IMR-90 (cell line): ENCODE results near the gene COL4A2.

Source experiments
- BHLHE40 ChIP-seq: fragments of 150-350 bp; IDR thresholded peaks from 2 replicates; pipeline ENCODE4 v1.6.1; 2016; ENCODE audit warnings: mild to moderate bottlenecking, low read depth, low read length
- CEBPB ChIP-seq: IDR thresholded peaks from 2 replicates; pipeline ENCODE4 v1.6.1; 2012; ENCODE audit warnings: low read depth, low read length, improper control_type of control experiment
- MAFK ChIP-seq: IDR thresholded peaks from 2 replicates; pipeline ENCODE4 v1.6.1; 2012; ENCODE audit warnings: low read depth, low read length, improper control_type of control experiment
- MXI1 ChIP-seq: IDR thresholded peaks from 2 replicates; pipeline ENCODE4 v1.6.1; 2012; ENCODE audit warnings: low read depth, mild to moderate bottlenecking, low read length, moderate library complexity, borderline replicate concordance
- POLR2A ChIP-seq: IDR thresholded peaks from 2 replicates; pipeline ENCODE4 v1.6.1; 2012; ENCODE audit warnings: mild to moderate bottlenecking, low read depth, low read length
- RAD21 ChIP-seq: IDR thresholded peaks from 2 replicates; pipeline ENCODE4 v1.6.1; 2012; ENCODE audit warnings: low read length, improper control_type of control experiment
- SMC3 ChIP-seq: fragments of 150-350 bp; IDR thresholded peaks from 2 replicates; pipeline ENCODE4 v1.6.1; 2016; ENCODE audit warnings: low read depth, mild to moderate bottlenecking, antibody characterized with exemption, low read length, moderate library complexity
- TF ChIP-seq, protein P1 (sequence below): fragments of 150-350 bp; IDR thresholded peaks from 2 replicates; pipeline ENCODE4 v1.6.1; 2017; ENCODE audit warnings: mild to moderate bottlenecking, antibody characterized with exemption, low read length, low read depth
- TF ChIP-seq, protein P2 (sequence below): conservative IDR thresholded peaks from 2 replicates; pipeline ENCODE4 v1.5.1; 2012; ENCODE audit warnings: mild to moderate bottlenecking, low read depth, low read length, improper control_type of control experiment

DNA sequence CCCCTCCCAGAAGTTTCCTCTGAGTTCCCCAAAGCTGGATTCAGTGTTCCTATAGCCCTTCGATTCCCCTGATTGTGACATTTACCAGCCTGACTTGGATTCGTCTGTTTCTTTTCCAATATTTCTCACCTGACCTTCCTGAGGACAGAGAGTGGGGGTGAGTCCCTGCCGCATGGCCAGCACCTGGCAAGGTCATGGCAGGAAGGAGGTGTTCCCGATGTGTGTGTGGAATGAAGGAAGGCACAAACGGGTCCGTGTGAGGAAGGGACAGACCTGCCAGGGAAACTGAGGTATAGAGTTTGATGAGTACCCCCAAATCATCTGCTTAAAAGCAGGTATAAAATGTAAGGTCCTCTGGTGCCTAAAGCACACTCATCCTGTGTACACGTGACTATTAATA is 3.4 kb upstream of the COL4A2 start:
- TF ChIP-seq, protein P1, sequence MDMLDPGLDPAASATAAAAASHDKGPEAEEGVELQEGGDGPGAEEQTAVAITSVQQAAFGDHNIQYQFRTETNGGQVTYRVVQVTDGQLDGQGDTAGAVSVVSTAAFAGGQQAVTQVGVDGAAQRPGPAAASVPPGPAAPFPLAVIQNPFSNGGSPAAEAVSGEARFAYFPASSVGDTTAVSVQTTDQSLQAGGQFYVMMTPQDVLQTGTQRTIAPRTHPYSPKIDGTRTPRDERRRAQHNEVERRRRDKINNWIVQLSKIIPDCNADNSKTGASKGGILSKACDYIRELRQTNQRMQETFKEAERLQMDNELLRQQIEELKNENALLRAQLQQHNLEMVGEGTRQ = no peak
- TF ChIP-seq, protein P2, sequence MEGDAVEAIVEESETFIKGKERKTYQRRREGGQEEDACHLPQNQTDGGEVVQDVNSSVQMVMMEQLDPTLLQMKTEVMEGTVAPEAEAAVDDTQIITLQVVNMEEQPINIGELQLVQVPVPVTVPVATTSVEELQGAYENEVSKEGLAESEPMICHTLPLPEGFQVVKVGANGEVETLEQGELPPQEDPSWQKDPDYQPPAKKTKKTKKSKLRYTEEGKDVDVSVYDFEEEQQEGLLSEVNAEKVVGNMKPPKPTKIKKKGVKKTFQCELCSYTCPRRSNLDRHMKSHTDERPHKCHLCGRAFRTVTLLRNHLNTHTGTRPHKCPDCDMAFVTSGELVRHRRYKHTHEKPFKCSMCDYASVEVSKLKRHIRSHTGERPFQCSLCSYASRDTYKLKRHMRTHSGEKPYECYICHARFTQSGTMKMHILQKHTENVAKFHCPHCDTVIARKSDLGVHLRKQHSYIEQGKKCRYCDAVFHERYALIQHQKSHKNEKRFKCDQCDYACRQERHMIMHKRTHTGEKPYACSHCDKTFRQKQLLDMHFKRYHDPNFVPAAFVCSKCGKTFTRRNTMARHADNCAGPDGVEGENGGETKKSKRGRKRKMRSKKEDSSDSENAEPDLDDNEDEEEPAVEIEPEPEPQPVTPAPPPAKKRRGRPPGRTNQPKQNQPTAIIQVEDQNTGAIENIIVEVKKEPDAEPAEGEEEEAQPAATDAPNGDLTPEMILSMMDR = no peak
- TF ChIP-seq BHLHE40 = no peak
- no peak; the same call in 1 of the 2 replicates for TF ChIP-seq POLR2A
- TF ChIP-seq MXI1 = no peak
- TF ChIP-seq MAFK = no peak
- TF ChIP-seq CEBPB = no peak
- no peak for TF ChIP-seq SMC3
- TF ChIP-seq RAD21 = no peak
